Measurements from ENCODE around the gene CLSTN2.

CLSTN2 gene

GRCh38 chr3:140152851-140153639, 218.1 kb downstream of the CLSTN2 start:
- DNase-seq (ENCODE audit: low read depth): no peak

GRCh38 chr3:140153736-140154135, 218.8 kb downstream of the CLSTN2 start:
- no peak for DNase-seq (ENCODE audit: low read depth)

- no peak for DNase-seq (ENCODE audit: low read depth)
Measured at GRCh38 chr3:140157161-140157560, 222.2 kb downstream of the CLSTN2 start.

DNA sequence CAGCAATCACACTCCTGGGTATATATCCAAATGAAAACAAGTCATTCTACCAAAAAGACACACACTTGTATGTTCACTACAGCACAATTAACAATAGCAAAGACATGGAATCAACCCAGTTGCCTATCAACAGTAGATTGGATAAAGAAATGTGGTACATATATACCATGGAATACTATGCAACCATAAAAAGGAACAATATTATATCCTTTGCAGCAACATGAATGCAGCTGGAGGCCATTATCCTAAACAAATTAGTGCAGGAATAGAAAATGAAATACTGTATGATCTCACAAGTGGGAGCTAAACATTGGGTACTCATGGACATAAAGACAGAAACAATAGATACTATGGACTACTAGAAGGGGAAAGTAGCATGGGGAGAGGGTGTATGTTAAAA, 224.7 kb downstream of the CLSTN2 start:
- DNase-seq (ENCODE audit: low read depth): no peak

DNA sequence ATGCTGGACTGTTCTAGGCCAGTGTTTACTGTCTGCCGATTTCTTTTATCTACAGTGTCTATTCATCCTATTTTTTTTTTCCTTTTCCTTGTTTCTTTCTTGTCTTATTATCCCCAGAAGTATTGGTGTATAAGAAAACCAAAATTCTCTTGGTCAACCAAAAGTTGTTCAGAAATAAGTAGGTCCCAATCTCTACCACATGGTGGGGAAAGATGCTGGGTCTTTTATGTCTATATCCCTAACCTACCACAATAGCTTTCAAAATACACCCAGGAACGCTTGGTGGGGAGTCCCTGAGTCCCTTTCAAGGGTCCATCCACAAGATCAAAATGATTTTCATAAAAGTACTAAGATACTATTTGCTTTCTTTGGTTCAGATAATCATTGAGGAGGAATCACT, 225.6 kb downstream of the CLSTN2 start:
- no peak for DNase-seq (ENCODE audit: low read depth)

- DNase-seq (ENCODE audit: low read depth): no peak
Measured at GRCh38 chr3:140162551-140162950, 227.6 kb downstream of the CLSTN2 start.

DNA sequence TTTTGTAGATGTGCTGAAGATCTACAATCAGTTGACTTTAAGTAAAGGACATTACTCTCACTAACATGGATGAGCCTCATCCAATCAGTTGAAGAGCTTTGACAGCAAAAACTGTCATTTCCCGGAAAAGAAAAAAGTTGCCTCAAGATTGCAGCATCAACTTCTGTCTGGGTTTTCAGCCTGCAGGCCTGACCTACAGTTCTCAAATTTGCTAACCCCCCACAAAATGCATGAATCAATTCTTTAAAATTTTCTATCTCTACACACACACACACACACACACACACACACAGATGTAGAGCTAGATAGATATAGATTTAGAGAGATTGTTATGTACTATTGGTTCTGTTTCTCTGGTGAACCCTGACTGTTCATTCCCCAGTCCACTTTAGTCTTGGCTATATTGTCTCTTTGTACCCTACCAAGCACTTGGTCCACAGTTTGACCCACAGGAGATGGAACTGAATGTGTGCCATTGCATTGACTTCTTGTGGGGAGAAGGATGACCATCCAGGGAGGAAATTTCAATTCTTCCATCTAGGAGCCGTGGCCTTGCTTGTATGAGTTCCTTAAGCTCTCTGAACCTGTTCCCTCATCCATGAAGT, 228.3 kb downstream of the CLSTN2 start:
- no peak for DNase-seq (ENCODE audit: low read depth)

DNA sequence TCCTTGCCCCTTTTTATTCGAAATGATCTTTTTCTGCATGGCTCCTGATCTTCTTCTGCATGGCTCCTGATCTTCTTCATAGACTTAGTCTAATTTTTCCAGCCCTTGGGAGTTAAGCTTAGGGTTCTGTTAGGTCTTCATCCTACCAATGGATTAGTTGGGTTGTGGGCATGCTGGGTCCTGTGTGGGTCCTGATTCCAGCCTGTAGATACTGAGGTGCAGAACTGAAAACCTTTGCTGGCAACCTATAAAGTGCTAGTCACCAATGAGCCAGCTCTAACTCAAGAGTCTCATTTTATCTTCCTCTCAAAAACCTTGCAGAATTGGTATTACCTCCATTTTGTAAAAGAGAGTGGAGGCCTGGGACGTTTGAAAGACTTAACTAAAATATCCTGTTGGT, 229.2 kb downstream of the CLSTN2 start:
- no peak for DNase-seq (ENCODE audit: low read depth)

- no peak for DNase-seq (ENCODE audit: low read depth)
Measured at GRCh38 chr3:140164922-140165590, 230.1 kb downstream of the CLSTN2 start.

GRCh38 chr3:140165781-140166180, 230.8 kb downstream of the CLSTN2 start:
- no peak for DNase-seq (ENCODE audit: low read depth)

DNA sequence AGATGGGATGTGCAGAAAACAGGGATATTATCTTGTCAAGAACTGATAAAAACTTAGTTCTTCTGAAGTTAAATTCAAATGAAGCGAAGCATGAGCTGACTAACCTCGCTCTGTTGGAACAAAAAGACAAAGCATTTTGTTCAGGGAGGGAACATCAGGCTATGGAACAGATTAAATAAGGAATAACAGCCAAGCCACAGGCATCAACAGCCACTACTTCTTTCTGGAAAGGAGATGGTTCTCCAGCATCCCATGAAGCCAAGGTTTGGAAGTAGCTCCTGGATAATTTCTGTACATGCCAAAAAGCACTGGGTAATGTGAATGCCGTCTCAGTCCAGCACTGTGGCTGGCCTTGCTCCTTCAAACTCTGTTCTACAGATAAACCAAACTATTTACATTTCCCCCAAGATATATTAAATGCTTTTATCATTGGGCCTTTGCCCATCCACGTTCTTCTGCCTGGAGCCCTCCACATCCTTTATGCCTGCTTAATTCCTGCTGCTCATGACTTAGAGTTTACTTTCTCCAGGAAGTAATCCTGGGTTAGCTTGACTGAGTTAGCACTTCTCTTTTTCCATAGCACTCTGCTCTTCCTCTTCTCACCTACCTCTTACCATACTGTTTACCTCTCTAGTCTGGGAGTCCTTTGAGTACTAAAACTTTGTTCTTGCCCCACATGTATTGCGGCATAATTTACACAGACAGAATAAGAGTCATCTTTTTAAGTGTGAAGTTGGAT, 232.0 kb downstream of the CLSTN2 start:
- no peak for DNase-seq (ENCODE audit: low read depth)

- DNase-seq (ENCODE audit: low read depth): no peak
Measured at GRCh38 chr3:140167600-140168281, 232.8 kb downstream of the CLSTN2 start.

DNA sequence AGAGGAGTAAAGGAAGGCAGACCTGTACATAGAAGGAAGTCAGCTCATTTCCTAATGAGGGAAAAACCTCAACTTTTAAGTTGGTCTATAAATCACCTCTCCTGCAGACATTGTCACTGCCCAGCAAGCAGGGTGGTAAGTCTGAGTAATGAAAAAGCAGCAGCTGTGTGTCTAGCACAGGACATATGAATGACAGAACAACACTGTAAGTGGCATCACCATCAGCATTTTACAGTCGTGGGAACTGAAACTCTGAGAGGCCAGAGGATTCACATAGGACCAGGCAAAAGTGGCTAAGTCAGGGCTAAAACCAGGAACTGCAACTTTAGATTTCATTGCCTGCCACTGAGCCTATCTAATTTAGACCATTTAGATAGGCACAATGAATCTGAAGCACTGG, 235.6 kb downstream of the CLSTN2 start:
- DNase-seq (ENCODE audit: low read depth): no peak

- DNase-seq (ENCODE audit: low read depth): no peak
Measured at GRCh38 chr3:140176526-140176925, 241.5 kb downstream of the CLSTN2 start.

DNA sequence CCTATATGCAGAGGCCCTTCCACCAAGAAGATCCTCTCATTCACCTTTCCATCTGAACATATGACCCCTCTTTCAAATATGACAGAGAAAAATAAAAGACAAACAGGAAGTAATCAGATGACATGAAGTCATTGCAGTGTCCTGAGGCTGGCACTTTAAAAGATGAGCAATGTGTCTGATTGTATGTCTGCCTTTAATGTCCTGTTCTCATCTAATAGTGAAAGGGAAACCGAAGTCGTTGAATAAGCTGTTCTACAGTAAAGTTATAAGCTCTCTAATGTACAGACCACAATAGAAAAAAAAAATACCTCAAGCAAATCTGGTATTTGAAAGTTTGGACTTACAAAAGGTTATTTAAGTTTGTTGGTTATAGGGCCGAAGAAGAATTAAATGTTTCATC, 243.0 kb downstream of the CLSTN2 start:
- DNase-seq (ENCODE audit: low read depth): no peak

- DNase-seq (ENCODE audit: low read depth): no peak
Measured at GRCh38 chr3:140178482-140178881, 243.5 kb downstream of the CLSTN2 start.

DNA sequence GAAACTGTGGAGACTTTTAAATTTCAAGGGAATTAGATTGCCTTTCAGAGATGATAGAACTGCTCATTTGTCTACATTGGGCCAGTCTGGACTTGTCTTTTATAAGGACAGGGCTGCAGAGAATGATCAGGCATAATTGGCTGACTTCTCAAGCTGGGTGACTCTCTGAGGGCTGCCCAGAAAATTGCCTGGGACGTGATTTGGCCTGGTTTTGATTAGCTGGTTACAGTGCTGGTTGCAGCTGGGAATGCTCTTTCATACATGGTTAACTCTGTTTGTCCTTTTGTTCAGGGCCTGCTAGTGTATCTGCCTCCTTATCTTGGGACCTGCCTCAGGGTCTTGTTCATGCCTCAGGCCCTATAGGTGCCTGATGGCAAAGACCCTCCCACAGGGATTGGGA, 245.6 kb downstream of the CLSTN2 start:
- no peak for DNase-seq (ENCODE audit: low read depth)

GRCh38 chr3:140185375-140185774, 250.4 kb downstream of the CLSTN2 start:
- DNase-seq (ENCODE audit: low read depth): no peak

- no peak for DNase-seq (ENCODE audit: low read depth)
Measured at GRCh38 chr3:140186421-140186920, 251.5 kb downstream of the CLSTN2 start.

GRCh38 chr3:140187028-140187427, 252.0 kb downstream of the CLSTN2 start:
- DNase-seq (ENCODE audit: low read depth): no peak

DNA sequence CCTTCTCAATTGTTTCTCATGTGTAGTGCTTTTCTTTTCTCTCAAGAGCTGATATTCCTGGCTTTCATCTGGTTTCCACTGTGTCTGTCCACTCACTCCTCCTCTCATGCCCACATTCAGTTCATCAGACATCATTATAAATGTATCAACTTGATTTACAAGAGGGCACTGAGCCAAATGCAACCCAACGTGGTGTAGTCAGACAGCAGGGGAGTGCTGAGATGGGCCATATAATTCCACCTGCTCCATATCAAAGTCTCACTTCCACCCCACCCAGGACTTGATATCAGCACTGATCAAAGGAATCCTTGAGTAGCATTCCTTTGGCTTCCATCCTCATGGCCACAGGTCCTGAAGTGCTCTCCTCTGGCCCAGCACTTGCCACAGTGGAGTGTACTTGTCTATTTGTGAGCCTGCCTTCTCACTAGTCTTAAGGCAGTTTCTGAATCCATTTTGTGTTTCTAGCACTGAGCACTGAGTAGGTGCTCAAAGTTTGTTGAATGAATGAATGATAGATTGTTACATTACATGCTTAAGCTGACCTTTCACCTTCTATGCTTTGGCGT, 252.8 kb downstream of the CLSTN2 start:
- DNase-seq (ENCODE audit: low read depth): no peak
